Transverse colon (tissue), 4 donors: ENCODE results near the gene TMEM250. TPM values are rescaled to one million over a fixed set of nuclear protein-coding genes. Genes with fewer than 3 reads are reported as not detected.

Experiments used
- DNase-seq: peaks from one replicate; pipeline ENCODE4 v3.0.0-alpha.2; 2019
- H3K27ac ChIP-seq, 4 donors: fragments of 200-600 bp; sonication (generic); 2 replicates each; pipeline ENCODE4 v1.5.1; 2016 to 2018; ENCODE audit warnings: inconsistent platforms in 4 of 4
- H3K27me3 ChIP-seq: fragments of 200-600 bp; sonication (generic); 2 replicates; pipeline ENCODE4 v1.5.1; 2017; ENCODE audit warnings: inconsistent platforms
- H3K36me3 ChIP-seq, 4 donors: fragments of 200-600 bp; sonication (generic); 2 replicates each; pipeline ENCODE4 v1.5.1; 2017 to 2019; ENCODE audit warnings: inconsistent platforms in 4 of 4
- H3K4me1 ChIP-seq, 4 donors: fragments of 200-600 bp; sonication (generic); 2 replicates each; pipeline ENCODE4 v1.5.1; 2017 to 2020; ENCODE audit warnings: inconsistent platforms in 4 of 4
- H3K4me3 ChIP-seq, 4 donors: fragments of 200-600 bp; sonication (generic); 1 replicate in 1 of 4; 2 replicates in 3 of 4; pipeline versions ENCODE4 v1.5.1 to v1.6.1; 2017 to 2019; ENCODE audit warnings: inconsistent platforms in 4 of 4
- H3K9me3 ChIP-seq, 2 donors: fragments of 200-600 bp; sonication (generic); 2 replicates each; pipeline ENCODE4 v1.5.1; 2017 to 2019; ENCODE audit warnings: inconsistent platforms in 2 of 2
- CTCF ChIP-seq, 5 experiments: fragments of 200-600 bp in 3 of 5; fragments of 450-650 bp in 2 of 5; sonication (generic) in 3 of 5; IDR thresholded peaks; 1 replicate in 2 of 5; 2 replicates in 3 of 5; pipeline ENCODE4 v1.5.1; 2016 to 2017; ENCODE audit warnings: antibody characterized with exemption in 5 of 5, inconsistent platforms in 3 of 5, mild to moderate bottlenecking in 2 of 5, moderate library complexity in 1 of 5
- EP300 ChIP-seq: sonication (generic); formaldehyde crosslinking; IDR thresholded peaks from one replicate; pipeline ENCODE4 v1.6.1; 2017; ENCODE audit warnings: antibody characterized with exemption, low read depth
- POLR2A ChIP-seq: fragments of 450-650 bp; IDR thresholded peaks from one replicate; pipeline ENCODE4 v1.6.1; 2016; ENCODE audit warnings: antibody characterized with exemption, mild to moderate bottlenecking, moderate library complexity
- POLR2AphosphoS5 ChIP-seq, 3 donors: sonication (generic); formaldehyde crosslinking; IDR thresholded peaks; one replicate each; pipeline ENCODE4 v1.6.1; 2016; ENCODE audit warnings: antibody characterized with exemption in 3 of 3
- WGBS, 2 donors: methylation state at CpG; one replicate each; pipeline ENCODE4 v1.1.5; 2018; ENCODE audit warnings: low coverage in 1 of 2; 5-methylcytosine and 5-hydroxymethylcytosine counted together
- in situ Hi-C, 4 donors: fragments of 200-750 bp; cut with MboI; loops; one replicate each; pipeline versions ENCODE4 v1.15.0 to v1.15.1; 2017; ENCODE audit warnings: low sequenced_read_pairs in 3 of 4, low pct_ligation_motif_present in 1 of 4, low pct_unique_long_range_greater_than_20kb in 1 of 4
- intact Hi-C: fragments of 100-400 bp; cut with DNase I; formaldehyde crosslinking; loops from one replicate; pipeline ENCODE4 v1.15.1; 2023; ENCODE audit warnings: low total_unique reads
- total RNA-seq, 4 donors: library from RNA; depleted of rRNA; stranded (reverse); fragments of >200 nt; gene quantifications; one replicate each; pipeline ENCODE4 v1.1.0, GENCODE V29; 2016

Gene TMEM250
- total RNA-seq, 4 donors from 2014 or later, result 50.3 to 187 (median 86.6) TPM

DNA sequence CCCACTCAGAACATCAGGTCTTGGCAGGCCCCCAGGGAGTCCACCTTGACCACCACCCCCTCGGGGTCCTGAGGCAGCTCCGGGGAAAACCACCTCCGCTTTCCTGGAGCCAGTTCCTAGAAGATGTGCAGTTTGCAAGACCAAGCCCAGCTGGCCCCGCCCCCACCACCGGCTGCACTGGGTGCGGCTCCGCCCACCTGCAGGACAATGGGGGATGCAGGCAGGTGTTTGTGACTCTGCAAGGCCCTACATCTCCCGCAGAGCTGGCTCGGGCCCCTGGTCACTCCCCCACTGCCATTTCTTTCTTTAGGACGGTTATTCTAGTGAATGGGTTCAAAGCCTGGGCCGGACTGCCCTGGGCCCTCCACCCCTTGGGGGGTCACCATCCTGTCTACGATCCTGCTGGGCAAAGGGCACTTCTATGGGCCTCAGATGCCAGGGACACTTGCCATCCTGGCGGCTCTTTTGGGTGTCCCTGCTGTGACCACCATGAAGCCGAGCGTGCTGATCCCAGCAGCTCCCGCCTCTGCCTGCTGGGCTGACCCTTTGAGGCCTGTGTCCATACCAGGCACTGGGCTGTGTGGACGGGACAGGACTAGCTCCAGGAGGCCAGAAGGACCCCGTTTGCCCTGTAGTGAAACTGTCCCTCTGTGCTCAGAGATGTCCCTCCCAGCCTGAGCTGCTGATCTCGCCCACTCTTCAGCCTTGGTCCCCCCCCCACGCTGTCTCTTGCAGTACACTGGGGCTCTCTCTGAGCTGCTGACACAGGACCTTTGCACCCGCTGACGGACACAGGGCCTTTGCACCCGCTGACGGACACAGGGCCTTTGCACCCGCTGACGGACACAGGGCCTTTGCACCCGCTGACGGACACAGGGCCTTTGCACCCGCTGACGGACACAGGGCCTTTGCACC is 17.7 kb downstream of the TMEM250 start:
- WGBS, 2 donors, result 69% methylated on average over 25 of the region's 30 CpGs; no CpG with 5 or more reads in 1 of the 2 donors

GRCh38 chr9:136099542-136099941 is 19.1 kb downstream of the TMEM250 start:
- Histone ChIP-seq H3K36me3 (no peaks in the 10 kb centered on the region), H3K27ac (no peak overlapping the region), H3K4me3 (no peak overlapping the region), H3K9me3 (no peaks in the 10 kb centered on the region), H3K4me1 (peaks cover 7 to 32% (median 19%) of the 10 kb centered on the region in 4 donors), H3K27me3 (peaks cover 18% of the 10 kb centered on the region)
- TF ChIP-seq EP300 (no peak), CTCF (IDR thresholded peaks at IDR 0.05) (no peak), POLR2AphosphoS5 (IDR thresholded peaks at IDR 0.05) (no peak), POLR2A (no peak)
- 47% methylated on average over 6 of the region's 25 CpGs; no CpG with 5 or more reads in 1 of the 2 donors for WGBS, 2 donors
- intact Hi-C loops, result loop anchor here (2.0 kb wide), 1 partner anchor 55 kb away; no protein-coding TSS in a partner anchor
- in situ Hi-C loops, result no loop called here
- DNase-seq, result no peak

More for the DNA sequence above, 17.7 kb downstream of the TMEM250 start:
- in situ Hi-C loops (loop anchor here in 1 of 4 donors (25.0 kb wide), 1 partner anchor 239 kb away; no protein-coding TSS in a partner anchor), intact Hi-C loops (no loop called here)
- peaks cover 7 to 42% (median 24%) of the 10 kb centered on the region in 4 donors for H3K4me1 ChIP-seq
- DNase-seq, result no peak
- H3K27ac ChIP-seq, result no peak overlapping the region
- H3K27me3 ChIP-seq, result peaks cover 18% of the 10 kb centered on the region
- H3K36me3 ChIP-seq, result no peaks in the 10 kb centered on the region
- no peak overlapping the region for H3K4me3 ChIP-seq
- no peak for TF ChIP-seq POLR2A
- TF ChIP-seq EP300, result no peak
- no peak for TF ChIP-seq POLR2AphosphoS5 (IDR thresholded peaks at IDR 0.05)
- no peak for TF ChIP-seq CTCF (IDR thresholded peaks at IDR 0.05)
- no peaks in the 10 kb centered on the region for H3K9me3 ChIP-seq

- H3K36me3 ChIP-seq, result no peaks in the 10 kb centered on the region
- in situ Hi-C loops (no loop called here), intact Hi-C loops (loop anchor here (2.0 kb wide), 1 partner anchor 56 kb away; no protein-coding TSS in a partner anchor)
- no peak overlapping the region for H3K27ac ChIP-seq
- WGBS, 2 donors, result 28% methylated on average over 14 of the region's 14 CpGs; no CpG with 5 or more reads in 1 of the 2 donors
- TF ChIP-seq EP300 (no peak), CTCF (IDR thresholded peaks at IDR 0.05) (no peak), POLR2AphosphoS5 (IDR thresholded peaks at IDR 0.05) (no peak), POLR2A (no peak)
- no peak overlapping the region for H3K4me3 ChIP-seq
- peaks cover 9 to 32% (median 19%) of the 10 kb centered on the region in 4 donors for H3K4me1 ChIP-seq
- no peaks in the 10 kb centered on the region for H3K9me3 ChIP-seq
- no peak for DNase-seq
- H3K27me3 ChIP-seq, result peaks cover 18% of the 10 kb centered on the region
Measured at GRCh38 chr9:136098844-136099243, 19.8 kb downstream of the TMEM250 start.

DNA sequence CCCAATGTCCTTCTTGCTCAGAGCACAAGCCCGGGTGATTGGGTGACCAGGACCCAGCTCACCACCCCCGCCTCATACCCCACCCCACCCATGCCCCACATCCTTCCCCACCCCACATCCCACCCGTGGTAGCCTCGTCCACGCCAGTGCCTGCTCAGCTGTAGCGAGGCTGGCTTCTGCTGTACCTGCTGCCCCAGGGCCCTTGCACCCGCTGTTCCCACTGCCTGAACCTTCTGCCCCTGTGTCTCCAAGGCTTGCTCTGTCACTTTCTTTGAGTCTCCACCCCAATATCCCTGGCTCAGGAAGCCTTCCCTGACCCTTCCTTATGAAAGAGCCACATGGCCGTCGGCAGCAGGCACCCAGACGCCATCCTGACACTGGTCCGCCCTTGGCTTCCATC is 20.5 kb downstream of the TMEM250 start:
- TF ChIP-seq EP300, result no peak
- TF ChIP-seq CTCF (IDR thresholded peaks at IDR 0.05), result no peak
- no peak for TF ChIP-seq POLR2AphosphoS5 (IDR thresholded peaks at IDR 0.05)

More for the DNA sequence above, 20.5 kb downstream of the TMEM250 start:
- no peaks in the 10 kb centered on the region for H3K9me3 ChIP-seq
- peaks cover 18% of the 10 kb centered on the region for H3K27me3 ChIP-seq
- no peak overlapping the region for H3K27ac ChIP-seq
- intact Hi-C loops (loop anchor here (2.0 kb wide), 1 partner anchor 57 kb away; no protein-coding TSS in a partner anchor), in situ Hi-C loops (no loop called here)
- H3K4me3 ChIP-seq, result no peak overlapping the region
- 79 to 100% methylated on average over 1 to 10 of the region's 11 CpGs for whole genome bisulfite sequencing, 2 donors
- H3K4me1 ChIP-seq, result peaks cover 16 to 35% (median 24%) of the 10 kb centered on the region in 4 donors
- no peak for DNase-seq
- no peaks in the 10 kb centered on the region for H3K36me3 ChIP-seq
